Adrenal gland (tissue), 5 donors: Measurements from ENCODE around the gene SLC31A2.

Experiments used
- CTCF ChIP-seq, 6 experiments: fragments of 450-650 bp in 4 of 6; fragments of 200-600 bp in 2 of 6; sonication (generic) in 1 of 6; IDR thresholded peaks; 1 replicate in 5 of 6; 2 replicates in 1 of 6; pipeline versions ENCODE4 v1.5.1 to v1.8.0; 2016 to 2021; ENCODE audit warnings: antibody characterized with exemption in 6 of 6, mild to moderate bottlenecking in 2 of 6, moderate library complexity in 1 of 6
- POLR2A ChIP-seq, 2 donors: fragments of 450-650 bp; IDR thresholded peaks; one replicate each; pipeline ENCODE4 v1.6.1; 2017; ENCODE audit warnings: antibody characterized with exemption in 2 of 2, mild to moderate bottlenecking in 2 of 2, moderate library complexity in 1 of 2
- donor health status: DM: no; HTN: no; CAD: no.

DNA sequence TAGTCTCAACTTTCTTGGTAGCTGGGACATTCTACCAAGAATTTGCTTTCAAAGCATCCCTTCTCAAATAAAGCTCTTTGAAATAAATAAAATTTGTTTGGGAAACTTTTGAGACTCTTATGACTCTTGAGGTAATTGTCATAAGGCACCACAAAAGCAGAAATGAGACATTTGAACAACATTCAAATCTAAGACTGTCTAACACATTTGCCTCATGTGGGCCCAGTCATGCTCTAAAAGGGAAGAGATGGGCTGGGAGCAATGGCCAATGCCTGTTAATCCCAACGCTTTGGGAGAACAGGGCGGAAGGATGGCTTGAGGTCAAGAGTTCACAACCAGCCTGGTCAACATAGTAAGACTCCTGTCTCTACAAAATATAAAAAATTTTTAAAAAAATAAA is 26.4 kb downstream of the SLC31A2 start:
- TF ChIP-seq CTCF (IDR thresholded peaks at IDR 0.05), result no peak
- TF ChIP-seq POLR2A (IDR thresholded peaks at IDR 0.05), result no peak
